K562 (cell line): Measurements from ENCODE around the gene CRTC3. TPM values are rescaled to one million over a fixed set of nuclear protein-coding genes. Genes with fewer than 3 reads are reported as not detected.
A peak's percentile ranks its signal among the peaks of the same experiment; 100 is the strongest.

Experiments
- ARID2 ChIP-seq: fragments of 450-650 bp; IDR thresholded peaks from 2 replicates; pipeline ENCODE4 v1.6.1; 2017; ENCODE audit warnings: antibody characterized with exemption, mild to moderate bottlenecking
- DMBX1 ChIP-seq: fragments of 250-450 bp; sonication (Bioruptor Pico); IDR thresholded peaks from 2 replicates; pipeline ENCODE4 v1.8.0; 2022; ENCODE audit warnings: inconsistent platforms, mild to moderate bottlenecking, moderate library complexity, borderline replicate concordance
- EZH2 ChIP-seq: IDR thresholded peaks from 2 replicates; pipeline ENCODE4 v1.6.1; 2012; ENCODE audit warnings: low read depth, mild to moderate bottlenecking, inconsistent platforms, low read length, borderline replicate concordance
- FOS ChIP-seq: IDR thresholded peaks from 3 replicates; pipeline ENCODE4 v1.6.1; 2011; ENCODE audit not compliant: insufficient read length; ENCODE audit errors: extremely low read depth
- FOXM1 ChIP-seq, 2 experiments: fragments of 450-650 bp in 1 of 2; sonication (generic) in 1 of 2; formaldehyde crosslinking in 1 of 2; IDR thresholded peaks; 2 replicates each; pipeline versions ENCODE4 v1.6.1 to v1.9.0; 2017 to 2022; ENCODE audit warnings: low read depth in 2 of 2, mild to moderate bottlenecking in 2 of 2, missing genetic modification reagents in 1 of 2, moderate library complexity in 1 of 2
- GTF2B ChIP-seq: IDR thresholded peaks from 2 replicates; pipeline ENCODE4 v1.6.1; 2011; ENCODE audit not compliant: insufficient read length; ENCODE audit errors: extremely low read depth
- MBD2 ChIP-seq: sonication (generic); IDR thresholded peaks from 2 replicates; pipeline ENCODE4 v1.6.1; 2016; ENCODE audit warnings: low read depth, borderline replicate concordance
- MGA ChIP-seq: fragments of 450-650 bp; IDR thresholded peaks from 2 replicates; pipeline ENCODE4 v1.6.1; 2016; ENCODE audit warnings: mild to moderate bottlenecking, moderate library complexity
- RBM15 ChIP-seq: fragments of 200-400 bp; formaldehyde crosslinking; IDR thresholded peaks from 2 replicates; pipeline ENCODE4 v1.6.1; 2018; ENCODE audit warnings: mild to moderate bottlenecking, low read length, moderate library complexity; ENCODE audit not compliant: insufficient read depth
- RBM25 ChIP-seq: fragments of 200-400 bp; formaldehyde crosslinking; IDR thresholded peaks from 2 replicates; pipeline ENCODE4 v1.6.1; 2018; ENCODE audit warnings: low read length, low read depth, moderate library complexity; ENCODE audit not compliant: severe bottlenecking
- SMC3 ChIP-seq: conservative IDR thresholded peaks from 2 replicates; pipeline ENCODE4 v1.6.1; 2011; ENCODE audit warnings: low read depth, low read length, improper control_type of control experiment; ENCODE audit not compliant: insufficient read depth
- TEAD1 ChIP-seq, 2 experiments: fragments of 450-650 bp in 1 of 2; sonication (generic) in 1 of 2; formaldehyde crosslinking; IDR thresholded peaks; 2 replicates each; pipeline versions ENCODE4 v1.4.0 to v1.8.0; 2020 to 2022; ENCODE audit warnings: mild to moderate bottlenecking in 2 of 2, missing genetic modification reagents in 1 of 2
- TEAD2 ChIP-seq: fragments of 450-650 bp; IDR thresholded peaks from 2 replicates; pipeline ENCODE4 v1.6.1; 2016; ENCODE audit warnings: missing genetic modification characterization, control low read depth, missing compliant biosample characterization
- ZFP30 ChIP-seq: fragments of 250-450 bp; sonication (Bioruptor Pico); IDR thresholded peaks from 2 replicates; pipeline ENCODE4 v1.8.0; 2022; ENCODE audit warnings: moderate library complexity, mild to moderate bottlenecking, inconsistent platforms, borderline replicate concordance
- polyA plus RNA-seq, 8 experiments: library from polyadenylated mRNA; depleted of rRNA in 4 of 8; stranded (reverse) in 5 of 8; unstranded in 3 of 8; fragments of >200 nt; fragmentation: Nextera tagmentation in 2 of 8; fragmentation: Illumina TruSeq in 1 of 8; extraction: Ambion mirVana in 2 of 8; extraction: Trizol in 1 of 8; gene quantifications; 2 replicates each; pipeline versions ENCODE4 v1.2.1 to v1.2.3, GENCODE V29; 2011 to 2014; ENCODE audit warnings: inconsistent platforms in 1 of 8, missing spikeins in 1 of 8
- total RNA-seq, 7 experiments: library from RNA; depleted of rRNA in 6 of 7; stranded (reverse); fragments of >200 nt in 6 of 7; fragmentation: Illumina TruSeq in 2 of 7; extraction: Trizol in 2 of 7; gene quantifications; 2 replicates each; pipeline versions ENCODE4 v1.2.1 to v1.2.3, GENCODE V29; 2011 to 2021; ENCODE audit warnings: low replicate concordance in 1 of 7

The CRTC3 gene
- total and polyA plus RNA-seq, 9 of the 15 experiments (the other 6 are each of a cell fraction or from before 2014, with no cell fraction given), result 1.2 to 19.0 (median 11.6) TPM

GRCh38 chr15:90482124-90483011 lies 47.4 kb upstream of the CRTC3 start (continued):
- TF ChIP-seq MGA, result no peak
- no peak for TF ChIP-seq MBD2
- peak; percentile 25; the same call in 1 of the 2 replicates for TF ChIP-seq FOXM1 (IDR thresholded peaks at IDR 0.05; ENCODE audit: low read depth)
- no peak for TF ChIP-seq FOXM1 (CRISPR knock-in tag; IDR thresholded peaks at IDR 0.05; ENCODE audit: low read depth)
- TF ChIP-seq TEAD2, result no peak
- TF ChIP-seq FOS, result no peak
- no peak for TF ChIP-seq GTF2B
- peak; percentile 88 for TF ChIP-seq SMC3
- TF ChIP-seq TEAD1 (CRISPR knock-in tag; IDR thresholded peaks at IDR 0.05), result 0 out of 4 replicates have a peak, but pooled peaks of 1 of the 2 experiments have one; percentile 22
- no peak for TF ChIP-seq ZFP30
- no peak for TF ChIP-seq EZH2
- TF ChIP-seq DMBX1, result no peak
- TF ChIP-seq ARID2, result peak; percentile 93
- no peak for TF ChIP-seq RBM15
- no peak for TF ChIP-seq RBM25
